C4-2B (cell line): ENCODE data around the gene TECPR1.

Experiments
- CTCF ChIP-seq: fragments of 450-650 bp; conservative IDR thresholded peaks from 2 replicates; pipeline ENCODE4 v1.5.1; 2017; ENCODE audit warnings: mild to moderate bottlenecking
- ZFX ChIP-seq: fragments of 450-650 bp; IDR thresholded peaks from 2 replicates; pipeline ENCODE4 v1.6.1; 2017

GRCh38 chr7:98280791-98281756 lies 29.0 kb upstream of the TECPR1 start, which contains the start of gene BRI3:
- TF ChIP-seq CTCF (no peak), ZFX (no peak)
